ENCODE results near the gene NT5DC1. TPM values are rescaled to one million over a fixed set of nuclear protein-coding genes. Genes with fewer than 3 reads are reported as not detected.

NT5DC1 gene
- total RNA-seq, 4 donors from 2014 or later = 7.0 to 15.4 (median 12.0) TPM

DNA sequence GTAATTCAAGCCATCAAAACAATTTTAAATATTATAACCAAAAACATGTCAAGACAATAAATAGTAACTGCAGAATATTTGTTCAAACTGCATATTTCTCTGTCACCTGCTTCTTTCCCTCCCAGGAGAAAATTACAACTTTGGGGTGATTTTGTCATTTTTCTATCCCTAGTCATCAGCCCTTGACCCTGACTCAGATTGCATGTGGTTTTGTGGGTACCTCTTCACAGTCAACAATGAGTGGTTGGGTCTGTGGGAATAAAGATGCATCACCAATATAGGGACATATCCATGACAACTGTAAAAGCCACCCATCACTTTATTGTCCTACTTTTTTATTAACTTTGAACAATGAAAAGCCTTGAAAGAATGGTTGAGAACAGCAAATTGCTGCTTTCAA lies 18.0 kb downstream of the NT5DC1 start:
- intact Hi-C loops (cut with DNase I; ENCODE audit: low total_unique reads) = no loop called here

DNA sequence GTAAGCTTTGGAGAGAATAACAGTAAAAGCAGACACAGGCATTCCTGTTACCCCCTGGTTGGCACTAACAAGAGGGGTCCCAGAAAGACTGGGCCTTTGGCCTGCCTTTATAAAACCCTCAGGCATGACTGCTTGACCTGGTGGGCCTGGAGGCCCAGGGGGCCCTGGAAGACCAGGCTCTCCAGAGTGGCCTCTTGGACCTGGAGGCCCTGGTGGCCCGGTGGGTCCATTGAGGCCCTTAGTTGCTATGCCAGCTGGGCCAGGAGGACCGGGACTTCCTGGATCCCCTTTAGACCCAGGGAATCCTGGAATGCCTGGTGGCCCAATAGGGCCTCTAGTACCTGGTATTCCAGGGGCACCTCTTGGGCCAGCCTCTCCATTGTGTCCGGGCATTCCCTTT lies 19.8 kb downstream of the NT5DC1 start:
- Histone ChIP-seq H3K36me3 (peaks cover 0 to 33% of the 10 kb centered on the region in 2 donors), H3K4me1 (no peaks in the 10 kb centered on the region), H3K9me3 (no peaks in the 10 kb centered on the region), H3K4me3 (no peak overlapping the region), H3K27ac (no peak overlapping the region), H3K27me3 (no peaks in the 10 kb centered on the region)
- in situ Hi-C loops (cut with MboI; ENCODE audit: low sequenced_read_pairs in 4 of 4) (no loop called here), intact Hi-C loops (cut with DNase I; ENCODE audit: low total_unique reads) (no loop called here)
- ATAC-seq = no peak
- TF ChIP-seq POLR2A (IDR thresholded peaks at IDR 0.05) = no peak
- TF ChIP-seq, protein P1, sequence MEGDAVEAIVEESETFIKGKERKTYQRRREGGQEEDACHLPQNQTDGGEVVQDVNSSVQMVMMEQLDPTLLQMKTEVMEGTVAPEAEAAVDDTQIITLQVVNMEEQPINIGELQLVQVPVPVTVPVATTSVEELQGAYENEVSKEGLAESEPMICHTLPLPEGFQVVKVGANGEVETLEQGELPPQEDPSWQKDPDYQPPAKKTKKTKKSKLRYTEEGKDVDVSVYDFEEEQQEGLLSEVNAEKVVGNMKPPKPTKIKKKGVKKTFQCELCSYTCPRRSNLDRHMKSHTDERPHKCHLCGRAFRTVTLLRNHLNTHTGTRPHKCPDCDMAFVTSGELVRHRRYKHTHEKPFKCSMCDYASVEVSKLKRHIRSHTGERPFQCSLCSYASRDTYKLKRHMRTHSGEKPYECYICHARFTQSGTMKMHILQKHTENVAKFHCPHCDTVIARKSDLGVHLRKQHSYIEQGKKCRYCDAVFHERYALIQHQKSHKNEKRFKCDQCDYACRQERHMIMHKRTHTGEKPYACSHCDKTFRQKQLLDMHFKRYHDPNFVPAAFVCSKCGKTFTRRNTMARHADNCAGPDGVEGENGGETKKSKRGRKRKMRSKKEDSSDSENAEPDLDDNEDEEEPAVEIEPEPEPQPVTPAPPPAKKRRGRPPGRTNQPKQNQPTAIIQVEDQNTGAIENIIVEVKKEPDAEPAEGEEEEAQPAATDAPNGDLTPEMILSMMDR (IDR thresholded peaks at IDR 0.05 in 4 of 5, conservative IDR thresholded peaks at IDR 0.05 in 1 of 5) = no peak
- DNase-seq = no peak

More for the DNA sequence above, 18.0 kb downstream of the NT5DC1 start:
- Histone ChIP-seq H3K27me3 (no peaks in the 10 kb centered on the region), H3K4me1 (no peaks in the 10 kb centered on the region), H3K36me3 (peaks cover 0 to 51% of the 10 kb centered on the region in 2 donors), H3K27ac (no peak overlapping the region), H3K4me3 (no peak overlapping the region), H3K9me3 (no peaks in the 10 kb centered on the region)
- in situ Hi-C loops (cut with MboI; ENCODE audit: low sequenced_read_pairs in 4 of 4) = no loop called here
- no peak for ATAC-seq
- DNase-seq = no peak
- TF ChIP-seq, protein P1 (IDR thresholded peaks at IDR 0.05 in 4 of 5, conservative IDR thresholded peaks at IDR 0.05 in 1 of 5) = no peak

DNA sequence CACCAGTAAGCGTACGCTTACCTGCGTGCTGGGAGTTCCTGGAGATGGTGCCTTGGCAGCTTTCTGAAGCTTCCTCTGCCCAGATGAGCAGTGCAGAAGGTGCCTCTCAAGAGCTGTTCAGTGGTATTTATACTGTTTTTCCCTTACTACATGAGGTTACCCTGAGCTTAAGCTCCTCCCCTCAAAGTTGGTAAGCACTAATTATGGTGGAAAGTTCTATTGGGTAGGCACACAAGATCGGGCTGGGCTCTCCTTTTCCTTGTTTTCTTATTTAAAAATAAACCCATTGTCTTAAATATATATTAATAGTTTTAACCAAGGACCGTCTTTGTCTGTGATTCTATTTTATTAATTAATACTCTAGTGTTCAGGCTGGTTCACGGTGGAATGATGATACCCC lies 25.4 kb downstream of the NT5DC1 start, which contains the start of gene COL10A1:
TSS of gene COL10A1 (minus strand) at position 101 of the 400 bp plus-strand sequence. CDS start 640 bp downstream, outside the sequence.
- Histone ChIP-seq H3K27ac (no peak within 1 kb of the TSS), H3K9me3 (no peaks in the 10 kb centered on the region), H3K27me3 (no peaks in the 10 kb centered on the region), H3K4me1 (no peaks in the 10 kb centered on the region), H3K4me3 (no peak within 1 kb of the TSS), H3K36me3 (no peaks in the 10 kb centered on the region)
- intact Hi-C loops (cut with DNase I; ENCODE audit: low total_unique reads) = no loop called here
- in situ Hi-C loops (cut with MboI; ENCODE audit: low sequenced_read_pairs in 4 of 4) = no loop called here
- ATAC-seq = no peak
- DNase-seq = no peak
- TF ChIP-seq, protein P1 (IDR thresholded peaks at IDR 0.05 in 4 of 5, conservative IDR thresholded peaks at IDR 0.05 in 1 of 5) = no peak
- no peak for TF ChIP-seq POLR2A (IDR thresholded peaks at IDR 0.05)

DNA sequence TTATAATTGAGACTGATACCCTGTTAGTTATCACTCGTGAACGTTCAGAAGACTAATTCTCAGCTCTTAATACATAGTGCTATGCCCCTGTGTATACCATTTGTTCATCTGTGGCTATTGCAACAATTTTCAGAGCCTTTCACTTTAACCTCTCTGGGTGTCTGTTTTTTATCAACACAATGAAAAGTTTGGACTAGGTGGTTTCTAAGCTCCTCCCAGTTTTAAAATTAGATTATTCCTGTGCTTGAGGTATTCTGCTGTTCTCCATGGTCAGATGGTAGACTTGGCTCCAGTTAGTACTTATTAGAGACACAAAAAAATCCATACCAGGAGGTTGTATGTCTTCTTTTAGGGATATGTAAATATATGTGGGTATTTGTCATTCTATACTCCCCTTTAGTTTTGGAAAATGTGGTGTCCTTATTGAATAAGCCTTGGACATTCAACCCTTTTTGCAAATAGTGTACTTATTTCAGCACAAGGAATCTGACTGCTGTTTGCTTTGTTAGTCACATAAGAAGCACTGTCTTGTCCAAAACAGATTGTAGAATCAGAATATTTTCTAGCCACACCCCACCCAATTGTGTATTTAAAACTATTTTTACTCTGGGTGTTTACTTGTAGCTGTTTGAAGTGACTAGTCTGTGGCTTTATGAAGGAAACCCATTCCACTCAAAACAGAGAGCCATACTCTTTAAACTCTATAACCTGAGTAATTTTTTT lies 27.3 kb downstream of the NT5DC1 start:
- ATAC-seq = no peak
- TF ChIP-seq, protein P1 (IDR thresholded peaks at IDR 0.05 in 4 of 5, conservative IDR thresholded peaks at IDR 0.05 in 1 of 5) = no peak
- TF ChIP-seq POLR2A (IDR thresholded peaks at IDR 0.05) = no peak

More for the DNA sequence above, 27.3 kb downstream of the NT5DC1 start:
- no peak for DNase-seq
- no peak overlapping the region for H3K27ac ChIP-seq
- in situ Hi-C loops (cut with MboI; ENCODE audit: low sequenced_read_pairs in 4 of 4) = no loop called here
- no peak overlapping the region for H3K4me3 ChIP-seq
- no peaks in the 10 kb centered on the region for H3K27me3 ChIP-seq
- H3K9me3 ChIP-seq = no peaks in the 10 kb centered on the region
- H3K4me1 ChIP-seq = no peaks in the 10 kb centered on the region
- H3K36me3 ChIP-seq = no peaks in the 10 kb centered on the region
- intact Hi-C loops (cut with DNase I; ENCODE audit: low total_unique reads) = no loop called here
